GM12801 (cell line): ENCODE results near the gene MINK1.

Experiments used
- TF ChIP-seq, protein P1 (sequence below): IDR thresholded peaks from one replicate; pipeline ENCODE4 v1.5.1; 2011; ENCODE audit warnings: control low read depth; ENCODE audit not compliant: insufficient read length; ENCODE audit errors: extremely low read depth

Gene MINK1

GRCh38 chr17:4903051-4903818 lies 70.1 kb downstream of the MINK1 start, which contains the start of gene CHRNE:
Gene CHRNE (minus strand): TSS chr17:4903098. CDS start chr17:4903063, 35 bp downstream.
- TF ChIP-seq, protein P1, sequence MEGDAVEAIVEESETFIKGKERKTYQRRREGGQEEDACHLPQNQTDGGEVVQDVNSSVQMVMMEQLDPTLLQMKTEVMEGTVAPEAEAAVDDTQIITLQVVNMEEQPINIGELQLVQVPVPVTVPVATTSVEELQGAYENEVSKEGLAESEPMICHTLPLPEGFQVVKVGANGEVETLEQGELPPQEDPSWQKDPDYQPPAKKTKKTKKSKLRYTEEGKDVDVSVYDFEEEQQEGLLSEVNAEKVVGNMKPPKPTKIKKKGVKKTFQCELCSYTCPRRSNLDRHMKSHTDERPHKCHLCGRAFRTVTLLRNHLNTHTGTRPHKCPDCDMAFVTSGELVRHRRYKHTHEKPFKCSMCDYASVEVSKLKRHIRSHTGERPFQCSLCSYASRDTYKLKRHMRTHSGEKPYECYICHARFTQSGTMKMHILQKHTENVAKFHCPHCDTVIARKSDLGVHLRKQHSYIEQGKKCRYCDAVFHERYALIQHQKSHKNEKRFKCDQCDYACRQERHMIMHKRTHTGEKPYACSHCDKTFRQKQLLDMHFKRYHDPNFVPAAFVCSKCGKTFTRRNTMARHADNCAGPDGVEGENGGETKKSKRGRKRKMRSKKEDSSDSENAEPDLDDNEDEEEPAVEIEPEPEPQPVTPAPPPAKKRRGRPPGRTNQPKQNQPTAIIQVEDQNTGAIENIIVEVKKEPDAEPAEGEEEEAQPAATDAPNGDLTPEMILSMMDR, result no peak

GRCh38 chr17:4908301-4908700 lies 75.2 kb downstream of the MINK1 start:
- TF ChIP-seq, protein P1, result no peak

- TF ChIP-seq, protein P1, result no peak
Measured at GRCh38 chr17:4908711-4909496, 75.8 kb downstream of the MINK1 start.

DNA sequence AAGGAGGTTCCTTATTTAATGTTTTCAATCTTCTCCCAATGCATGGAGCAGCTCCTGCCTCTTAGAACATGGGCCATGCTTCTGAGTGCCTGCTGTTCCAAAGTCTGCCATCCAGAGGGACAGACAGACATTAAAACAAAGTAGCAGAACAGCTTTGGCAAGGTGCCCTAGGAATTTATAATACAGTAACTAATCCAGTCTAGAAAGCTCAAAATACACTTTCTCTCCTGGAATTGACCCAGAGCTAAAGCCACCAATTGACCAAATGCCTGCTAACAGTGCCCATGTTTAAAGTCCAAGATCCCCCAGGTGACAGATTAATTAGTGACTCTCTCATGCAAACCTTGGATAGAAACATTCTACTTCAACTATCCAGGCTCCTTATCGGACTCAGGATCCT lies 80.9 kb downstream of the MINK1 start:
- TF ChIP-seq, protein P1, result no peak

DNA sequence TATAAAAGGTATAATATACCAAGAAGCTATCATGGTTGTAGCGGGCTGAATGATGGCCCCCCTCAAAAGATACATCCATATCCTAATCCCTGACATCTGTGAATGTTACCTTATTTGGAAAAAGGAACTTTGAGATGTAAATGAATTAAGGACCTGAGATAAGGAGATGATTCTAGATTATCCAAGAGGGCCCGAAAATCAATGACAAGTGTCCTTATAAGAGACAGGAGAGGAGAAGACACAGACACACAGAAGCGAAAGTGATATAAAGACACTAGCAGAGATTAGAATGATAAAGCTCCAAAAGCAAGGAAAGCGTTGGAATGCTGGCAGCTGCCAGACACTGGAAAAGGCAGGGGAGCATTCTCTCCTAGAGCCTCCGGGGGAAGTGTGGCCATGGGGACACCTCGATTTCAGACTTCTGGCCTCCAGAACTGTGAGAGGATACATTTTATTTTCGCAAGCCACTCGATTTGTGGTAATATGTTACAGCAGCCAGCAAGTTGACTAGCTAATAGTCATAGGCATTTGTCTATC lies 86.4 kb downstream of the MINK1 start:
- TF ChIP-seq, protein P1, result no peak

DNA sequence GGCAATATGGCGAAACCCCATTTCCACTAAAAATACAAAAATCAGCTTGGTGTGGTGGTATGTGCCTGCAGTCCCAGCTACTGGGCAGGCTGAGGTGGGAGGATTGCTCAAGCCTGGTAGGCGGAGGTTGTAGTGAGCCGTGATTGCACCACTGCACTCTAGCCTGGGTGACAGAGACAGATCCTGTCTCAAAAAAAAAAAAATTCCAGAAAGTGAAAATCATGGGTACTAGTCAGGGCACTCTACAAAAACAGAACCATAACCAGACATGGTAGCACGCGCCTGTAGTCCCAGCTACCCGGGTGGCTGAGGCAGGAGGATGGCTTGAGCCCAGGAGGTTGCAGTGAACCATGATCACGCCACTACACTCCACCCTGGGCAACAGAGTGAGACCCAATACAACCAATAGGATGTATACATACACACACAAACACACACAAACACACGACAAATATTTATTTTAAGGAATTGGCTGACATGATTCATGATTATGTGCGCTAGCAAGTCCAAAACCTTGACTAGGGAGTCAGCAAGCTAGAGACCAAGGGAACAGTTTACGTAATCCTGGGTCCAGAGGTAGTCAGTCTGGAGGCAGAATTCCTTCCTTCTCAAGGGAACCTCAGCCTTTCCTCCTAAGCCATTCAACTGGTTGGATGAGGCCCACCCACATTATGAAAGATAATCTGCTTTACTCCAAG lies 87.4 kb downstream of the MINK1 start:
- TF ChIP-seq, protein P1, result no peak

- TF ChIP-seq, protein P1, result no peak
Measured at GRCh38 chr17:4921320-4921719, 88.2 kb downstream of the MINK1 start.
